Measurements from ENCODE around the gene ZHX3. TPM values are rescaled to one million over a fixed set of nuclear protein-coding genes. Genes with fewer than 3 reads are reported as not detected.
A peak's percentile ranks its signal among the peaks of the same experiment; 100 is the strongest.

Gene ZHX3
- total and polyA plus RNA-seq, 2 donors (not counting 1 experiment from before 2014, with no cell fraction given) = 4.3 to 22.2 TPM

DNA sequence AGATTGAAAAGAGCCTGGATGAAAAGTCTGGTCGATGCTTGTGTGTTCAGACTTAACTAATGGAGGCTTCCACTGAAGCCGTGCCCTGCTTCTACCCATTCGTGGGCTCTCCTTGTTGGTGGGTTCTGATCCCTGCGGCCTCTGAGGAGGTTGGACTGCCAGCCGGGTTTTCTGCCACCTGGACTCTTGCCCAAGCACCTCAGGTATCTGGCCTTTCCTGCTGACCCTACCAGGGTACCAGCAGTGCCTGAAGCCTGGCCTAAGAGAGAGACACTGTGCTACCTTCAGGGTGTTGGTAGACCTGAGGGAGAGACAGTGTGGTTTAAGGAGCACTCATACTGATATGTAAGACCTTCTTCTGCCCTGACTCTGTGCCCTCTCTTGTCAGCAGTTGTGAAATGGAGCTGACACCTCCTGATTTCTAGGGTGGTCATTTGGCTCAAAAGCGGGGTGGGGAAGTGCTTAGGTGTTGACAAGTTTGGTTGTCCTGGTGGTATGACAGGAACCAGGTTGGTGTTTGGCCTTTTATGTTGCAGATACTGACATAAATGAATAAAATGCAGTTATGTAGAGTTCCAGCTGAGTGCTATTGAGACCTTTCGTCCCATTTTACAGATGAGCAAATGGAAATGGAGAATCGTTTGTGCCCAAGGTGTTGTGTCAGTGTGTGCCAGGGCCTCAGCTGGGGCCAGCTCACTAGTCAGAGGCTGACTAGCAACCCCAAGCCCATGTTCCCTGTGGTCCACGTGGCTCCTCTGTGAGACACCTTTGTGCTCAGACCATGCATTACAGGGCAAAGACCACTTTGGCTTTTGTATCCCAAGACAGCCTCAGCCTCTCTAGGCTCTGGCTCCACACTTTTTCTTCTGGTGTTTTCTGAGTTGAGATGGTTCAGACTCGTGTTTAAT is 177.1 kb downstream of the ZHX3 start:
- H3K4me3 Mint-ChIP-seq = peak overlapping the region; percentile 83
- H2AFZ ChIP-seq (ENCODE audit: insufficient read depth, low read depth, low read length, poor library complexity, severe bottlenecking) = no peak overlapping the region
- peaks cover 57 to 68% of the 10 kb centered on the region in 2 donors for H3K4me1 ChIP-seq (ENCODE audit: control insufficient read depth in 2 of 2, insufficient read depth in 2 of 2, low read length in 2 of 2)
- peak overlapping the region; percentile 11 for H3K4me2 ChIP-seq (replicated peaks; ENCODE audit: low read depth, low read length, poor library complexity, severe bottlenecking)
- TF ChIP-seq, protein P1, sequence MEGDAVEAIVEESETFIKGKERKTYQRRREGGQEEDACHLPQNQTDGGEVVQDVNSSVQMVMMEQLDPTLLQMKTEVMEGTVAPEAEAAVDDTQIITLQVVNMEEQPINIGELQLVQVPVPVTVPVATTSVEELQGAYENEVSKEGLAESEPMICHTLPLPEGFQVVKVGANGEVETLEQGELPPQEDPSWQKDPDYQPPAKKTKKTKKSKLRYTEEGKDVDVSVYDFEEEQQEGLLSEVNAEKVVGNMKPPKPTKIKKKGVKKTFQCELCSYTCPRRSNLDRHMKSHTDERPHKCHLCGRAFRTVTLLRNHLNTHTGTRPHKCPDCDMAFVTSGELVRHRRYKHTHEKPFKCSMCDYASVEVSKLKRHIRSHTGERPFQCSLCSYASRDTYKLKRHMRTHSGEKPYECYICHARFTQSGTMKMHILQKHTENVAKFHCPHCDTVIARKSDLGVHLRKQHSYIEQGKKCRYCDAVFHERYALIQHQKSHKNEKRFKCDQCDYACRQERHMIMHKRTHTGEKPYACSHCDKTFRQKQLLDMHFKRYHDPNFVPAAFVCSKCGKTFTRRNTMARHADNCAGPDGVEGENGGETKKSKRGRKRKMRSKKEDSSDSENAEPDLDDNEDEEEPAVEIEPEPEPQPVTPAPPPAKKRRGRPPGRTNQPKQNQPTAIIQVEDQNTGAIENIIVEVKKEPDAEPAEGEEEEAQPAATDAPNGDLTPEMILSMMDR (IDR thresholded peaks at IDR 0.05) = no peak
- TF ChIP-seq EZH2 (IDR thresholded peaks at IDR 0.05; ENCODE audit: borderline replicate concordance, insufficient read depth, low read depth, low read length, poor library complexity, severe bottlenecking) = no peak
- POLR2A ChIA-PET = interaction anchor here (1.4 kb wide), 1 partner anchor 12 kb away, joined by 3 read pairs; no protein-coding TSS in a partner anchor
- ATAC-seq (ENCODE audit: low read depth) (no peak), DNase-seq (no peak)
- H3K79me2 ChIP-seq (ENCODE audit: control insufficient read depth, insufficient read depth, low read length) = peaks cover 69% of the 10 kb centered on the region
- H3K9me3 Mint-ChIP-seq (ENCODE audit: insufficient read depth) = no peaks in the 10 kb centered on the region
- H3K27me3 Mint-ChIP-seq = no peaks in the 10 kb centered on the region
- peaks cover 78% of the 10 kb centered on the region for H3K4me1 Mint-ChIP-seq
- CTCF ChIA-PET = interaction anchor here (0.6 to 10.0 kb wide), 3 partner anchors 14 to 151 kb away, joined by 3 to 122 read pairs (median 5); no protein-coding TSS in a partner anchor
- H3K27ac ChIP-seq (ENCODE audit: low read length in 2 of 2) = peak overlapping the region; percentile 45 to 51
- no peak overlapping the region for H3K4me3 ChIP-seq (ENCODE audit: control extremely low read depth in 1 of 5, extremely low read depth in 1 of 5, insufficient read depth in 1 of 5, low read depth in 2 of 5, low read length in 4 of 5)
- no peaks in the 10 kb centered on the region for H3K27me3 ChIP-seq (replicated peaks in 1 of 4; ENCODE audit: control extremely low read depth in 1 of 4, control insufficient read depth in 3 of 4, insufficient read depth in 4 of 4, low read length in 3 of 4)
- H3K27ac Mint-ChIP-seq = peak overlapping the region; percentile 77
- intact Hi-C loops (cut with micrococcal nuclease) = loop anchor here (1.0 kb wide), 1 partner anchor 17 kb away; no protein-coding TSS in a partner anchor
- 95% methylated on average over 10 of the region's 10 CpGs for WGBS (ENCODE audit: insufficient coverage)
- H3K36me3 ChIP-seq (replicated peaks in 1 of 2; ENCODE audit: control extremely low read depth in 1 of 2, control insufficient read depth in 1 of 2, extremely low read depth in 1 of 2, insufficient read depth in 2 of 2, low read length in 1 of 2) = peaks cover 0 to 3% of the 10 kb centered on the region in 2 experiments
- peaks cover 28% of the 10 kb centered on the region for H4K20me1 ChIP-seq (ENCODE audit: control insufficient read depth, insufficient read depth, low read length, poor library complexity, severe bottlenecking)
- no peak overlapping the region for H3K9ac ChIP-seq (ENCODE audit: low read length)
- H3K9me3 ChIP-seq (ENCODE audit: control extremely low read depth in 1 of 3, control insufficient read depth in 2 of 3, insufficient read depth in 1 of 3, low read length in 2 of 3) = no peaks in the 10 kb centered on the region

Measured in B cell (primary cell).